ENCODE results near the gene SYPL1.
A peak's percentile ranks its signal among the peaks of the same experiment; 100 is the strongest.
"Not testable (repeated sequence)": the region's sequence is repeated elsewhere in the genome, so short reads cannot be mapped to it uniquely, and the experiment has no call there.

Gene SYPL1

DNA sequence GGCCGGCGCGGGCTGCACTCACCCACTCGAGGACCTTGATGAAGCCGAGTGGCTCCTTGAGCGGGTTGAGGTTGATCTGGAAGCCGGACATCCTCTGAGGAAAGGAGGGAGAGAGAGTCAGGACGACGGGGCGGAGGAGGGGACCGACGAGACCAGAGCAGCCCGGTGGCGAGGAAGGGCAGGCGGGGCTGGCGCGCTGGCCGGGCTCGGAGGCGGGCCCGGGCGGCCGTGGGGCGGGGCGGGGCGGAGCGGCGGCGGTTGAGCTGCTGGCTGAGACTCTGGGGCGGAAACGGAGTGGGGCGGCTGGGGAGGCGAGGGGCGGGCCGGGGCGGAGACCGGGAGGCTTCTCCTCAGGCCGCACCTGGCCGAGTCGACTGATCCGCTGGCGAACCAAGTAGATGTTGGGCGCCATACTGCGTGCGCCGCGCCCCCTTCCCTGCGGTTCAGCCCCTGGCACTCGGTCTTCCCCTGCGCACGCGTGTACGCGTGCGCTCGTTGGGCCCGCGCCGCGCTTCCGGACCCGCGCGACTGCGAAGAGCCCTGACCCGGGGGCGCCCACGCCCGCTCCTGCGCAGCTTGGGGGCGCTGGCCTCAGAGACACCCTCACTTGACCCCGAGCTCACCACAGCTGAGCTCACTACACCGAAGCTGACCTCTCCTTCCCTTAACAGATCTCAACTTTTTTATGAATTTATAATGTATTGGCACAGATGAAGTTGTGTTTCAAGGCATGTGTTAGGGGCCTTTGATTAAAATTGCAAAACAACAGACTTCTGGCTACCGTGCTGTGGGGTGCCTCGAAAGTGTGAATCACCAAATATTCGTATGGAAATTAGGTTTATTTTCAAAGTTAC is at the start of gene SYPL1:
SYPL1 (minus strand) TSS at position 195 of the 854 bp plus-strand sequence; CDS start at position 91, 104 bp downstream.
- DNase-seq, result peak; percentile 40 to 96 (median 80)

GRCh38 chr7:106155027-106155426 is 42.9 kb upstream of the SYPL1 start:
- no peak for DNase-seq

- DNase-seq, result peak in 53 of 56 donors; percentile 18 to 90 (median 69)
Measured at GRCh38 chr7:106153891-106154449, 41.9 kb upstream of the SYPL1 start.

GRCh38 chr7:106152313-106152665 is 40.2 kb upstream of the SYPL1 start:
- DNase-seq, result no peak

DNA sequence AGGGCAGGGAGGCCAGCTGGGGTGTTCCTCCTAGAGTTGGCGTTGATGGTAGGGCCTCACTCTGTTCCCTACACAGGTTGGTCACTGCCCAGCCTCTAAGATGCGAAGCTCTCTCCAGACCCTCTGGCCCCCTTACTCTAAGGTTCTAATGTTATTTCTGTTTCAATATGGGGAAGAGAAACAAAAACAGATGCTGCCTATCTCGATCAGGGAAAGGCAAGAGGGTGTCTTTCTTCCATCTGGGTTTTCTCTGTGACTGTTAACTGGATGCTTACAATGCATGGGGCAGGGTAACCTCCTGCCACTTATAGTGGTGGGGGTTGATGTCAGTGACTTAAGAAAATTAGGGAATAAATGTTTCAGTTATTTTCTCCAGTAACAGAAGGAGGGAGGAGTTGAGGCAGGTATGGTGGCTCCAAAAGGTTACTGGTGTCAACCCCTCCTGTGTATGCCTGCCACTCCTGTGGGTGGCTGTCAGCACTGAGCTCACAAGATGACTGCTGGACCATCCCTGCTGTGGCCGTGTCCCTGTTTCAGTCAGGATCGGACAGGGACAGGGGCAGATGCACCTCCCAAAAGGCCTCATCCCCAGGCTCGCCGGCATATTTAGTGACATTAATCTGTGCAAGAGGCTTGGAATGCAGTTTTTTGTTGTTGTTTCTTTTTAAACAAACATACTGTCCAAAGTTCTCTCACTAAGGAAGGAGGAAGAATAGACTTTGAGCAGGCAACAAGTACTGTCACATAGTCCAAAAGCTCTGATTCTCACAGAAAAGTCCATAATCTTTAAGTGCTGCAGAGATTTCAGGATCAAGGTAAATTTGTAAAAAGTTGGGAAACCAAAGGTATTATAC is 39.6 kb upstream of the SYPL1 start:
- no peak for DNase-seq

DNA sequence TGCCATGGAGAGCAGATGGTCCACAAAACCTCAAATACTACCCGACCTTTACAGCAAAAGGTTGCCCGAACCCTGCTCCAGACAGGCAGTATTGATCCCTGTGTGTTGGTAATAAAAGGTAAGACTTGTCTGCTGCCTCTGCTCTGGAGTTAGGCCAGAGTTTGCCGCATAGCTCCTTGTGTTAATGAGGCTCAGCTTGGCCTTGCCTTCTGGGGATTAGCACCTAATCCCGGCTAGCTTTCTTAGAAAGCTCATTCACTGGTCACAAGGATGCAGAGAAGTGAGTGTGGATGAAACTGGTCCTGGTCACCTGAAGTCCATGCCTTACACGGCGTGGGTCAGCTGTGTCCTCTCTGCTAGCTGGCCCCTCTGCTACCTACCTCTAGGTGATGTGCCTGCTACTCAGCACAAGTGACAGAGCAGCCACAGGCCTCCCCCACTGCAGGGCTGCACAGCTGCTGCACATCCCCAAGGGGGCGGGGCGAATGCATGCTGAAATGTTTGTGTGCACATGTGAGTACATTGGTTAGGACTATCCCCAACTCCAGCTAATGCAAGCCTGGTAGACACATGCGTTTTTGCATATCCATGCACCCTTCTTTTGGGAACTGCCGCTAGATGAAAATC is 31.7 kb upstream of the SYPL1 start:
- DNase-seq, result no peak

DNA sequence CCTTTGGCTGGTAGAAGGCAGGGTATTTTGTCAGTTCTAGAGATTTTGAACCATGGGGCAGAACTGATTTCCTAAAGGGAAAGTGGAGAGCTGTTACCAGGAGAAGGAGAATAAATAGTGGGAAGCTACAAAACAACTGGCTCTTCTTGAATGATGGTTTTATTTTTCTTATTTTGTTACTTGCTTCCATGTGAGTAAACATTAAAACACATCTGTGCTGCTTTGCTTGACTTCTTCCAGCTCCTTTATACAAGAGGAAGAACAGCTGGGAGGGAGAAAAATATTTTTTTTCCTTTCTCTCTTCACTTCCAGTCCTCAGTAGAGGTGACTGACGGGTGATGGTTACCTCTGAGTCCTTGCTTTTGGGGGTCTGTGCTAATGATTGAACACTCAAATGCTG is 30.0 kb upstream of the SYPL1 start:
- DNase-seq, result no peak

- no peak for DNase-seq
Measured at GRCh38 chr7:106140406-106141173, 28.5 kb upstream of the SYPL1 start.

- DNase-seq, result peak in 15 of 56 donors; percentile 4 to 61 (median 12)
Measured at GRCh38 chr7:106139265-106140251, 27.4 kb upstream of the SYPL1 start.

DNA sequence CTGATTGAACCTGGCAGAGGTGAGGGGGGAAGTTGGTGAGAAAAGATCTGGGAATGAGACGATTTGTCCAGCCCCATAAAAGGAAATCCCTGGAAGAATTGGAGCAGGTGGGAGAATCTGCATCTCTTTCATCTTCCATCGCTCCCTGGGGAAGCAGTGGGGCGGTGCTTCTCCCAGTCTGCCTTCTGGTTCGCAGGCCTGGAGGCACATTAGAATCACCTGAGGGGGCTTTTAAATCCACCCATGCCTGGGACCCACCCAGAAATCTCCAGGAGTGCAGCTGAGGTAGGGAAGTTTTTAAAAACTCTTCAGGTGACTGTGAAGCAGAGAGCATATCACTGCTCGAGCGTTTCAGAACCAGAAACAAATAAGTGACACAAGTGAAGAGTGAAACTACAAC is 26.7 kb upstream of the SYPL1 start:
- no peak for DNase-seq

DNA sequence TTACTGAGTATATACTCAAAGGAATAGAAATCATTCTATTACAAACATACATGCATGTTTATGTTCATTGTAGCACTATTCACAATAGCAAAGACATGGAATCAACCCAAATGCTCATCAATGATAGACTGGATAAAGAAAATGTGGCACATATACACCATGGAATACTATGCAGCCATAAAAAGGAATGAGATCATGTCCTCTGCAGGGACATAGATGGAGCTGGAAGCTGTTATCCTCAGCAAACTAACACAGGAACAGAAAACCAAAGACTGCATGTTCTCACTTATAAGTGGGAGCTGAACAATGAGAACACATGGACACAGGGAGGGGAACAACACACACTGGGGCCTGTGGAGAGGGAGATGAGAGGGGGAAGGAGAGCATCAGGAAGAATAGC is 26.1 kb upstream of the SYPL1 start:
- not testable (repeated sequence) for DNase-seq

GRCh38 chr7:106134241-106134640 is 22.1 kb upstream of the SYPL1 start:
- no peak for DNase-seq

DNA sequence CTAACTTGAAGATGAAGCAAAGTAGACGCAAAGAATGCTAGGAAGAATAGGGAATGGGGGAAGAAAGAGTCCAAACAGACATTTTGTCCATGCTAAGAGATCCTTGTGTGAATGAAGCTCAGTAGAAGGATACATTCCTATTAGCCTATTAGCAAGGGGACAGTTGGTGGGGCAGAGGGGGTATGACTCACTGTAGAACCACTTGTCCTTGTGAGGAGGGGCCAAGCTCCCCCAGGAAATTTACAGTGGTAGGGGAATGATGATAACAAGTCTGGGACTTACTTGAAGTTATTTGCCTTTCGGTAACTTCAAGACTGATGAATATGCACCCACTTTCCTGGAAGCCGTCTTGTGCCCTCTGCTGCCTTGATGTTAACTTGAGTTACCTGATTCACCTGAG is 17.2 kb upstream of the SYPL1 start:
- no peak for DNase-seq

DNA sequence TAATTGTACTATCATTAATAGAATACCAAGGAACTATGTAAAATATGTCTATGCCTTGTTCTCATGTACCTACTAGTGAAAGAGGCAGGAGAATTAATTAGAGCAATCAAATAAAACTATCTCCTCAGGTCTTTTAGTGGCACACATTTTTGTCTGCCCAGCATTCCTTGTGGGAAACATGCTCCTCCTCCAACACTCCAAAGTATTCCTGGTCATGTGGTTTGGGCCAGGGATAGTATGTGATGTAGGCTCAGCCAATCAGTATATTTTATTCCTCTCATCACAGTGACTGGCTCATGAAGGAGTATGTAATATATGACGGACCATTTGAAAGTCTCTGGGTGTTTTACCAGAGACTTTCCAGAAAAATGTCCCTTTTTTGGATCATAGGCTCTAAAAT is 16.7 kb upstream of the SYPL1 start:
- no peak for DNase-seq

DNA sequence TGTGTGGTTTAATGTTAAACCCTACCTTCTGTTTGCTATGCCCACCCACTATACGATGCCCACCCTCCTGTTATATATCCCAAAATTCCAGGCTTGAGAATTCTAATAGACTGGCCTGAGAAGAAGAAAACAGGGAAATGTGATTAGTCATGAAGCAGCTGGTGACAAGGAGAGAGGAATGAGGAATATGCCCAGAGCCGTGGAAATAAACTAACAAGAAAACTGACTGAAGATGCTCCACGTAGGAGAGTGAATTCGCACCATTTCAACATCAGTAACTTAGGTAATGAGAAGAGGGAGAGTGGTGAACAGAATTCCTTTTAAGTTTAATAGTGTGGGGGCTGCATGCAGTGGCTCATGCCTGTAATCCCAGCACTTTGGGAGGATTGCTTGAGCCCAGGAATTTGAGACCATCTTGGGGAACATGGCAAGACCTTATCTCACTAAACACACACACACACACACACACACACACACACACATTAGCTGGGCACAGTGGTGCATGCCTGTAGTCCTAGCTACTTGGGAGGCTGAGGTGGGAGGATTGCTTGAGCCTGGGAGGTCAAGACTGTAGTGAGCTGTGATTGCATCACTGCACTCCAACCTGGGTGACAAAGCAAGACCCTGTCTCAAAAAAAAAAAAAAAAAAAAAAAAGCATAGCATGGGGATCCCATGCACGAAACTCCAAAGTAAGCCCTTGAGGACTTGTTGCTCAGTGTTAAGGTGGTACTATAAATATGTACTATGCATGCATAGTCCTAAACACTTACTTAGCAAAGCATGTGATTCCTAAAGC is 16.1 kb upstream of the SYPL1 start:
- no peak for DNase-seq

DNA sequence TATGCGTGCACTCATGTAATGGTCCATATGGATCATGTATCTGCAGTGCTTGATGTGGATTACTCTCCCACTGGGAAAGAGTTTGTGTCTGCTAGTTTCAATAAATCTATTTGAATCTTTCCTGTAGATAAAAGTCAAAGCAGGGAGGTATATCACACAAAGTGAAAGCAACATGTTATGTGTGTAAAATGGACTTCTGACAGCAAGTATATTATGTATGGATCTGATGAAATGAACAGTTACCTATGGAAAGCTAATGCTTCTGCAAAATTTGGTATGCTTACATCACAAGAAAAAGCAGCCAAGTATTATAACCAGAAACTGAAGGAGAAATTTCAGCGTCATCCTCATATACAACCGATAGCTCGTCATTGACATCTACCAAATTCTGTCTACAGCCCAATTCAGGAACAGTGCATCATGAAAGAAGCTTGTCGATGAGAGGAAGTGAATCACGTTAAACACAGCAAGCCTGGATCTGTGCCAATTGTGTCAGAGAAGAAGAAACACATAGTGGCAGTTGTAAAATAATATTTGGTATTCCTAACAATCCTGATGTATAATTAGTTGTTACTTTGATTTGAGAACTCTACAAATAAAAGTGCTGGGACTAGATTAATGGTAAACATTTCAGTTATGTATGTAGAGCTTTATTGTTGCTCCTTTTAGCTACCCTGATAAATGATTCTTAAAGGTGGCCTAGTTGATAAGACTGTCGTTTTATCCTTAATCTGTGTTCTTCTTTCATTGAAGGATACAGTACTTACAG is 14.2 kb upstream of the SYPL1 start:
- DNase-seq, result peak in 1 of 56 donors; percentile 5

GRCh38 chr7:106125417-106125816 is 13.3 kb upstream of the SYPL1 start:
- no peak for DNase-seq

DNA sequence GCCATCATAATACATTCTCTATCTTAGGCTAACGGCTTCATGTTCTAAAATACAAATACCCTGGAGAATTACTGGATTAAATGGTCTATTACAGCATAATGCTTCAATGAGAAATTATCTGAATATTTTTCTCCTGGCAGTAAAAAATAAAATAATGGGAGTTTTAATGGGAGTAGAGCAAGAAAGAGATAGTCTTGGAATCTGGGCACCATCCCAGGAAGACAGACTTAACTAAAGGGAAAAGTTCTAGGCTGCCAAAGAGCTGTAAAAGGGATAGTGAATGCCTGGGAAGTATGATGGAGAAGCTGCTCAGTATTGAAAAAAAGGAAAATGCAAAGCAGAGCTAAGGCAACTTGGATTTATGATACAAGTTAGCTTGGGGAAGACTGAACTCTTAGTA is 12.1 kb upstream of the SYPL1 start:
- no peak for DNase-seq
